Measurements from ENCODE around the gene TTC23L. TPM values are rescaled to one million over a fixed set of nuclear protein-coding genes. Genes with fewer than 3 reads are reported as not detected.

The TTC23L gene
- total RNA-seq, 3 donors from 2014 or later: 0.29 to 0.43 TPM; not detected in 1

DNA sequence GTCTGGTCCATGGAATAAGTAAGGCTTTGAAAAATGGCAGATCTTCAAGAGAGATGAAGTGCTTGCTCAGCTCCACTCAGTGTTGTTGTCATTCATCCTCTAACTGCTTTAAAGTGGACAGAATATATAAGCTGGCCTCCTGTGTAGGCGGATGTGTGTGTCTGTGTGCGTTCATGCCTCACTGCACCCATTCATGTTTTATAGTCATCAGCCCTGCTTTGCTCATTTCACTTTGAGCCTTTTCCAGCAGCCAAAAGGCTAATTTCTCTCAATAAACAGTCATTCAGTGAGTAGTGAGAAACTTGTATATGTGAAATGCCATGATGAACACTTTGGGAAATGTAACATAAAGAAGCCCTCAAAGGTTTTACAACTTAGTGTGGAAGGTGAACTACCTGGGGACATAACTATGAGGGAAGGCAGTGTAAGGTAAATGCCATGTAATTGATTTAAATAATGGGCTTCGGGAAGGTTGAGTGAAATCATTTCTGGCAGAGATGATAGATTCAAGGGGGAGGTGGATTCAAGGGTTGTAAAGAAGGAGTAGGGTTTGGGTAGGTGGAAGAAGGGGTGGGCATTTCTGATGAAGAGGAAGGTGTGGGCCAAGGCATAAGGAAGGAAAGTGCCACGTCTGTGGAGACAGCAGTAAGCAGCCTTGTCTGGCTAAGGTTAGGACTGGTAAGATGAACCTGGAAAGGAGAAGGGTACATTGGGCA, 15.7 kb downstream of the TTC23L start:
- Histone ChIP-seq H3K4me3 (no peak overlapping the region), H3K36me3 (ENCODE audit: low read depth) (no peaks in the 10 kb centered on the region), H3K4me1 (ENCODE audit: low read depth) (no peaks in the 10 kb centered on the region), H3K9me3 (no peaks in the 10 kb centered on the region)
- TF ChIP-seq, protein P1, sequence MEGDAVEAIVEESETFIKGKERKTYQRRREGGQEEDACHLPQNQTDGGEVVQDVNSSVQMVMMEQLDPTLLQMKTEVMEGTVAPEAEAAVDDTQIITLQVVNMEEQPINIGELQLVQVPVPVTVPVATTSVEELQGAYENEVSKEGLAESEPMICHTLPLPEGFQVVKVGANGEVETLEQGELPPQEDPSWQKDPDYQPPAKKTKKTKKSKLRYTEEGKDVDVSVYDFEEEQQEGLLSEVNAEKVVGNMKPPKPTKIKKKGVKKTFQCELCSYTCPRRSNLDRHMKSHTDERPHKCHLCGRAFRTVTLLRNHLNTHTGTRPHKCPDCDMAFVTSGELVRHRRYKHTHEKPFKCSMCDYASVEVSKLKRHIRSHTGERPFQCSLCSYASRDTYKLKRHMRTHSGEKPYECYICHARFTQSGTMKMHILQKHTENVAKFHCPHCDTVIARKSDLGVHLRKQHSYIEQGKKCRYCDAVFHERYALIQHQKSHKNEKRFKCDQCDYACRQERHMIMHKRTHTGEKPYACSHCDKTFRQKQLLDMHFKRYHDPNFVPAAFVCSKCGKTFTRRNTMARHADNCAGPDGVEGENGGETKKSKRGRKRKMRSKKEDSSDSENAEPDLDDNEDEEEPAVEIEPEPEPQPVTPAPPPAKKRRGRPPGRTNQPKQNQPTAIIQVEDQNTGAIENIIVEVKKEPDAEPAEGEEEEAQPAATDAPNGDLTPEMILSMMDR (IDR thresholded peaks at IDR 0.05): no peak
- DNase-seq (no peak), ATAC-seq (no peak)
- intact Hi-C loops (cut with DNase I, micrococcal nuclease): no loop called here

DNA sequence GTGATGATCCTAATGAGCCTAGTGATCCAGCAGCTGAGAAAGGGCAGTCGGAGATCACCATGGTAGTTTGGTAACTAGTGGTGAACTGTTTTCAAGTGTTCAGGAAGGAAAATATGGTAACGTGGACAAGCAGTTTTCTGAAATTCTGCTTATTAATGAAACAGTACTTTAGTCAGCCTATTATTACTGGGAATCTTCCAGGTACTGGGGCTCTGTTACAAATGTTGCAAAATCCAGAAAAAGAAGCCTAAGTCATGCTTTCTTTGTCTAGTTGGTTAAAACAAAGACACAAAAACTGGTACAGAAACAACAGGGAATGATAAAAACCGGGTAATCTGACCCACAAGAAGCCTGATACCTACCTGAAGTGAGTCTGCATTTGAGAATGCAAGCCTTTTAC, 18.2 kb downstream of the TTC23L start:
- H3K9me3 ChIP-seq: no peaks in the 10 kb centered on the region
- no peak for ATAC-seq
- no peaks in the 10 kb centered on the region for H3K4me1 ChIP-seq (ENCODE audit: low read depth)
- no peak overlapping the region for H3K4me3 ChIP-seq
- H3K36me3 ChIP-seq (ENCODE audit: low read depth): no peaks in the 10 kb centered on the region
- intact Hi-C loops (cut with DNase I, micrococcal nuclease): no loop called here
- TF ChIP-seq, protein P1 (IDR thresholded peaks at IDR 0.05): no peak
- no peak for DNase-seq

- H3K9me3 ChIP-seq: no peaks in the 10 kb centered on the region
- TF ChIP-seq, protein P1 (IDR thresholded peaks at IDR 0.05): no peak
- H3K4me1 ChIP-seq (ENCODE audit: low read depth): no peaks in the 10 kb centered on the region
- intact Hi-C loops (cut with DNase I, micrococcal nuclease): no loop called here
- H3K36me3 ChIP-seq (ENCODE audit: low read depth): no peaks in the 10 kb centered on the region
- H3K4me3 ChIP-seq: no peak overlapping the region
- no peak for ATAC-seq
- no peak for DNase-seq
These were observed 18.9 kb downstream of the TTC23L start for GRCh38 chr5:34857894-34858293.

- no peak for ATAC-seq
- Histone ChIP-seq H3K36me3 (ENCODE audit: low read depth) (no peaks in the 10 kb centered on the region), H3K4me3 (no peak overlapping the region), H3K4me1 (ENCODE audit: low read depth) (no peaks in the 10 kb centered on the region), H3K9me3 (no peaks in the 10 kb centered on the region)
- TF ChIP-seq, protein P1 (IDR thresholded peaks at IDR 0.05): no peak
- DNase-seq: no peak
- intact Hi-C loops (cut with DNase I, micrococcal nuclease): no loop called here
These were observed 19.8 kb downstream of the TTC23L start for GRCh38 chr5:34858790-34859189.

DNA sequence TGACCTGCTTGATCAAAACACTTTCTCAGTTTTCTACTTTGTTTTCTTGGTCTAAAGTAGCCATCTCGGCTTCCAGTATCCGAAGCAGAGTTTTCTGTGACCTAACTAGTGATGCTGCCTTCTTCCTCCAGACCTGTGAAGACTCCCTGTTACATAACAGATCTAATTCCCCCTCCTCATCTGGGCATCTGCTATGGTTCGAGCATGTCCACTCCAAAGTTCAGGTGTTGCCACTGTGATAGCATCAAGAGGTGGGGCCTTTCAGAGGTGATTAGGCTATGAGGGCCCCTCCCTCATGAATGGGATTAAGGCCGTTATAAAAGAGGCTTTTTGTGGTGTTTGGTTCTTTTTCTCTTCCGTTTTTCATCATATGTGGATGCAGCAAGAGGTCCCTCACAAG, 20.3 kb downstream of the TTC23L start:
- TF ChIP-seq, protein P1 (IDR thresholded peaks at IDR 0.05): no peak
- intact Hi-C loops (cut with DNase I, micrococcal nuclease): no loop called here
- ATAC-seq: no peak

More for the DNA sequence above, 20.3 kb downstream of the TTC23L start:
- H3K4me1 ChIP-seq (ENCODE audit: low read depth): no peaks in the 10 kb centered on the region
- H3K36me3 ChIP-seq (ENCODE audit: low read depth): no peaks in the 10 kb centered on the region
- H3K4me3 ChIP-seq: no peak overlapping the region
- no peak for DNase-seq
- no peaks in the 10 kb centered on the region for H3K9me3 ChIP-seq

All from mucosa of descending colon (tissue), 3 donors.